ENCODE measurements around the gene CTIF.

The CTIF gene

GRCh38 chr18:48733643-48734253, 194.9 kb downstream of the CTIF start:
- no peak overlapping the region for H2BK120ac ChIP-seq (ENCODE audit: low read depth, low read length)
- DNase-seq: no peak
- H4K8ac ChIP-seq (ENCODE audit: low read length): peak overlapping the region; percentile 24
- H3K4ac ChIP-seq (ENCODE audit: low read depth in 1 of 2, low read length in 2 of 2): no peak overlapping the region
- H3K9me3 ChIP-seq (ENCODE audit: control insufficient read depth, low read length): no peaks in the 10 kb centered on the region
- H3K27me3 ChIP-seq (ENCODE audit: control insufficient read depth in 1 of 2, insufficient read depth in 1 of 2, low read length in 2 of 2): no peaks in the 10 kb centered on the region
- no peak overlapping the region for H2BK12ac ChIP-seq (ENCODE audit: low read length in 2 of 2)
- H3K27ac ChIP-seq (ENCODE audit: low read length, poor library complexity, severe bottlenecking): no peak overlapping the region
- H3K4me2 ChIP-seq (ENCODE audit: low read length, poor library complexity, severe bottlenecking): no peak overlapping the region
- no peak overlapping the region for H2AK5ac ChIP-seq (ENCODE audit: low read length, severe bottlenecking)
- H3K14ac ChIP-seq (ENCODE audit: low read length in 2 of 2): no peak overlapping the region
- peak overlapping the region in 1 of 2 experiments; percentile 67 for H3K18ac ChIP-seq (ENCODE audit: low read depth in 1 of 2, low read length in 2 of 2)
- peak overlapping the region; percentile 28 for H3K9ac ChIP-seq (ENCODE audit: low read length)
- H3K36me3 ChIP-seq (ENCODE audit: control insufficient read depth in 1 of 2, insufficient read depth in 2 of 2, low read depth in 1 of 2, low read length in 2 of 2): peaks cover 0 to 19% of the 10 kb centered on the region in 2 experiments
- H3K4me1 ChIP-seq (ENCODE audit: control insufficient read depth, insufficient read depth, low read depth, low read length): peaks cover 49% of the 10 kb centered on the region
- no peak overlapping the region for H4K91ac ChIP-seq (ENCODE audit: low read length)
- H2BK15ac ChIP-seq (ENCODE audit: low read depth, poor library complexity, severe bottlenecking): no peak overlapping the region
- no peak overlapping the region for H3K23ac ChIP-seq (ENCODE audit: low read length in 2 of 2)
- H3K79me1 ChIP-seq (replicated peaks; ENCODE audit: low read length, poor library complexity, severe bottlenecking): peaks cover 37% of the 10 kb centered on the region
- H3K4me3 ChIP-seq (ENCODE audit: insufficient read depth in 1 of 2, low read depth in 1 of 2, low read length in 2 of 2): no peak overlapping the region
- WGBS: 77% methylated on average over 10 of the region's 10 CpGs
- no peak overlapping the region for H2BK5ac ChIP-seq (ENCODE audit: low read depth, low read length, poor library complexity, severe bottlenecking)
- no peak overlapping the region for H2AFZ ChIP-seq (ENCODE audit: low read depth, low read length)

GRCh38 chr18:48734460-48734859, 195.6 kb downstream of the CTIF start:
- Histone ChIP-seq H2BK5ac (ENCODE audit: low read depth, low read length, poor library complexity, severe bottlenecking) (no peak overlapping the region), H2BK12ac (ENCODE audit: low read length in 2 of 2) (no peak overlapping the region), H3K4me2 (ENCODE audit: low read length, poor library complexity, severe bottlenecking) (no peak overlapping the region), H4K91ac (ENCODE audit: low read length) (no peak overlapping the region), H3K18ac (ENCODE audit: low read depth in 1 of 2, low read length in 2 of 2) (no peak overlapping the region), H3K9me3 (ENCODE audit: control insufficient read depth, low read length) (no peaks in the 10 kb centered on the region), H2AK5ac (ENCODE audit: low read length, severe bottlenecking) (no peak overlapping the region), H3K4ac (ENCODE audit: low read depth in 1 of 2, low read length in 2 of 2) (no peak overlapping the region), H3K4me1 (ENCODE audit: control insufficient read depth, insufficient read depth, low read depth, low read length) (peaks cover 47% of the 10 kb centered on the region), H2BK15ac (ENCODE audit: low read depth, poor library complexity, severe bottlenecking) (no peak overlapping the region), H3K4me3 (ENCODE audit: insufficient read depth in 1 of 2, low read depth in 1 of 2, low read length in 2 of 2) (no peak overlapping the region), H3K79me1 (replicated peaks; ENCODE audit: low read length, poor library complexity, severe bottlenecking) (peaks cover 38% of the 10 kb centered on the region), H3K27me3 (ENCODE audit: control insufficient read depth in 1 of 2, insufficient read depth in 1 of 2, low read length in 2 of 2) (no peaks in the 10 kb centered on the region), H3K27ac (ENCODE audit: low read length, poor library complexity, severe bottlenecking) (no peak overlapping the region), H2BK120ac (ENCODE audit: low read depth, low read length) (no peak overlapping the region), H3K23ac (ENCODE audit: low read length in 2 of 2) (no peak overlapping the region), H3K36me3 (ENCODE audit: control insufficient read depth in 1 of 2, insufficient read depth in 2 of 2, low read depth in 1 of 2, low read length in 2 of 2) (peaks cover 0 to 26% of the 10 kb centered on the region in 2 experiments), H4K8ac (ENCODE audit: low read length) (no peak overlapping the region), H2AFZ (ENCODE audit: low read depth, low read length) (no peak overlapping the region), H3K14ac (ENCODE audit: low read length in 2 of 2) (no peak overlapping the region), H3K9ac (ENCODE audit: low read length) (no peak overlapping the region)
- WGBS: 93% methylated on average over 4 of the region's 5 CpGs
- no peak for DNase-seq

GRCh38 chr18:48735080-48735676, 196.3 kb downstream of the CTIF start:
- no peak overlapping the region for H4K8ac ChIP-seq (ENCODE audit: low read length)
- H3K4me1 ChIP-seq (ENCODE audit: control insufficient read depth, insufficient read depth, low read depth, low read length): peaks cover 44% of the 10 kb centered on the region
- no peak overlapping the region for H3K4me3 ChIP-seq (ENCODE audit: insufficient read depth in 1 of 2, low read depth in 1 of 2, low read length in 2 of 2)
- peaks cover 35% of the 10 kb centered on the region for H3K79me1 ChIP-seq (replicated peaks; ENCODE audit: low read length, poor library complexity, severe bottlenecking)
- H3K9ac ChIP-seq (ENCODE audit: low read length): no peak overlapping the region
- H3K9me3 ChIP-seq (ENCODE audit: control insufficient read depth, low read length): no peaks in the 10 kb centered on the region
- H2BK15ac ChIP-seq (ENCODE audit: low read depth, poor library complexity, severe bottlenecking): no peak overlapping the region
- H2AFZ ChIP-seq (ENCODE audit: low read depth, low read length): no peak overlapping the region
- no peak overlapping the region for H2AK5ac ChIP-seq (ENCODE audit: low read length, severe bottlenecking)
- peak overlapping the region in 1 of 2 experiments; percentile 52 for H3K4ac ChIP-seq (ENCODE audit: low read depth in 1 of 2, low read length in 2 of 2)
- DNase-seq: no peak
- no peak overlapping the region for H3K27ac ChIP-seq (ENCODE audit: low read length, poor library complexity, severe bottlenecking)
- WGBS: 85% methylated on average over 8 of the region's 8 CpGs
- H3K14ac ChIP-seq (ENCODE audit: low read length in 2 of 2): peak overlapping the region in 1 of 2 experiments; percentile 55
- H2BK5ac ChIP-seq (ENCODE audit: low read depth, low read length, poor library complexity, severe bottlenecking): no peak overlapping the region
- H3K18ac ChIP-seq (ENCODE audit: low read depth in 1 of 2, low read length in 2 of 2): no peak overlapping the region
- peaks cover 0 to 28% of the 10 kb centered on the region in 2 experiments for H3K36me3 ChIP-seq (ENCODE audit: control insufficient read depth in 1 of 2, insufficient read depth in 2 of 2, low read depth in 1 of 2, low read length in 2 of 2)
- H3K4me2 ChIP-seq (ENCODE audit: low read length, poor library complexity, severe bottlenecking): no peak overlapping the region
- H2BK12ac ChIP-seq (ENCODE audit: low read length in 2 of 2): no peak overlapping the region
- H3K27me3 ChIP-seq (ENCODE audit: control insufficient read depth in 1 of 2, insufficient read depth in 1 of 2, low read length in 2 of 2): no peaks in the 10 kb centered on the region
- no peak overlapping the region for H2BK120ac ChIP-seq (ENCODE audit: low read depth, low read length)
- peak overlapping the region; percentile 20 for H4K91ac ChIP-seq (ENCODE audit: low read length)
- no peak overlapping the region for H3K23ac ChIP-seq (ENCODE audit: low read length in 2 of 2)

DNA sequence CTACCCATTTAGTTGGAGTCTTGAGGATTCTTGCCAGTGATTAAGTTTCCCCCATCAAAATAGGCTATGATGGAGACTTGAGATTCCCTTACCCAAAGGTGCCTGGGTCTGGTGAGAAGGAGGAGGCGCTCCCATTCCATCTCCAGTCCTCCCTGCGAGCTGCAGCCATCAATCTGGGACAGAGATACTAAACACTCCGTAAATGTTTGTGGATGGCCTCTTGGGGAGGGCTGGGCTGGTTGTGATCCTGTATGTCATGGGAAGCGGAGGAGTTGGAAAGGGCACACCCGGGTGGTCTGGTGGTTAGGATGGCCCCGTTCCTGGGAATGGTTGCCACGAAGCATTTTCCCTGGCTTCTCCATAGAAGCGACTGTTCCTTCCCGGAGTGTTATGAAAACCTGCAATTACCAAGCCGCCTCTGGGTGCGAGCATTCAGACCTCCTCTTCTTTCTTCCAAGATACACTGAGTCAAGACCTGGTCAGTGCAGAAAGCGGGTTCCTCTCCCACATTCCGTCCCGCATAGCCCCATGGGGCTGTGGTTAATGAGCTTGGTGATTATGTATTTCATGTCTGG, 196.9 kb downstream of the CTIF start:
- Histone ChIP-seq H3K23ac (ENCODE audit: low read length in 2 of 2) (no peak overlapping the region), H3K27me3 (ENCODE audit: control insufficient read depth in 1 of 2, insufficient read depth in 1 of 2, low read length in 2 of 2) (no peaks in the 10 kb centered on the region), H3K4me2 (ENCODE audit: low read length, poor library complexity, severe bottlenecking) (no peak overlapping the region), H2BK15ac (ENCODE audit: low read depth, poor library complexity, severe bottlenecking) (no peak overlapping the region), H3K4ac (ENCODE audit: low read depth in 1 of 2, low read length in 2 of 2) (no peak overlapping the region), H3K4me3 (ENCODE audit: insufficient read depth in 1 of 2, low read depth in 1 of 2, low read length in 2 of 2) (no peak overlapping the region), H2AFZ (ENCODE audit: low read depth, low read length) (no peak overlapping the region), H3K79me1 (replicated peaks; ENCODE audit: low read length, poor library complexity, severe bottlenecking) (peaks cover 35% of the 10 kb centered on the region), H3K9ac (ENCODE audit: low read length) (no peak overlapping the region), H2BK120ac (ENCODE audit: low read depth, low read length) (no peak overlapping the region), H2BK5ac (ENCODE audit: low read depth, low read length, poor library complexity, severe bottlenecking) (no peak overlapping the region), H3K36me3 (ENCODE audit: control insufficient read depth in 1 of 2, insufficient read depth in 2 of 2, low read depth in 1 of 2, low read length in 2 of 2) (peaks cover 0 to 32% of the 10 kb centered on the region in 2 experiments), H2BK12ac (ENCODE audit: low read length in 2 of 2) (no peak overlapping the region), H2AK5ac (ENCODE audit: low read length, severe bottlenecking) (no peak overlapping the region), H3K14ac (ENCODE audit: low read length in 2 of 2) (no peak overlapping the region), H4K91ac (ENCODE audit: low read length) (no peak overlapping the region), H3K9me3 (ENCODE audit: control insufficient read depth, low read length) (no peaks in the 10 kb centered on the region), H3K27ac (ENCODE audit: low read length, poor library complexity, severe bottlenecking) (no peak overlapping the region), H4K8ac (ENCODE audit: low read length) (no peak overlapping the region), H3K18ac (ENCODE audit: low read depth in 1 of 2, low read length in 2 of 2) (peak overlapping the region in 1 of 2 experiments; percentile 9), H3K4me1 (ENCODE audit: control insufficient read depth, insufficient read depth, low read depth, low read length) (peaks cover 44% of the 10 kb centered on the region)
- DNase-seq: no peak
- WGBS: 92% methylated on average over 14 of the region's 14 CpGs

Data from mesenchymal stem cell (in vitro differentiated cells and primary cell).